ENCODE data around the gene EMILIN1.

- TF ChIP-seq CTCF (IDR thresholded peaks at IDR 0.05): no peak
- no peak for TF ChIP-seq TCF7L2 (IDR thresholded peaks at IDR 0.05; ENCODE audit: low read depth, low read length)
- no peak for TF ChIP-seq REST (IDR thresholded peaks at IDR 0.05; ENCODE audit: insufficient read depth in 1 of 2, low read depth in 2 of 2, low read length in 1 of 2)
These were observed 36.7 kb upstream of the EMILIN1 start for GRCh38 chr2:27041752-27042151.

Data from Panc1 (cell line).